ENCODE results near the gene TSC2. TPM values are rescaled to one million over a fixed set of nuclear protein-coding genes. Genes with fewer than 3 reads are reported as not detected.

TSC2 gene
- total and polyA plus RNA-seq, 2 of the 13 experiments (the other 11 are each of a cell fraction or from before 2014, with no cell fraction given): 19.6 to 40.4 TPM

- in situ Hi-C loops (cut with HindIII; ENCODE audit: extremely low pct_ligation_motif_present, low pct_unique_long_range_greater_than_20kb) (no loop called here), intact Hi-C loops (cut with micrococcal nuclease; ENCODE audit: unreplicated experiment) (no loop called here)
- no peak for ATAC-seq
- BruUV-seq (replicated peaks): no TSS peak
- H3K27ac ChIP-seq (ENCODE audit: extremely low read length, insufficient read depth, low read length): no peak overlapping the region
- H3K4me1 ChIP-seq (ENCODE audit: insufficient read depth, low read length): no peaks in the 10 kb centered on the region
- no peak overlapping the region for H3K9ac ChIP-seq (ENCODE audit: insufficient read depth, low read depth, low read length)
- WGBS (ENCODE audit: low lambda C conversion rate): 94% methylated on average over 9 of the region's 19 CpGs
- no peak for DNase-seq (ENCODE audit: low spot score)
- POLR2A ChIA-PET: no interaction called here
- no peak overlapping the region for H2AFZ ChIP-seq (ENCODE audit: low read length)
- no peaks in the 10 kb centered on the region for H3K27me3 ChIP-seq (ENCODE audit: control insufficient read depth in 1 of 2, insufficient read depth in 2 of 2, low read length in 2 of 2)
- CTCF ChIA-PET (ENCODE audit: low intra/inter-chr PET ratio, low total read pairs): no interaction called here
- H4K20me1 ChIP-seq (ENCODE audit: insufficient read depth, low read length): no peaks in the 10 kb centered on the region
- H3K4me2 ChIP-seq (ENCODE audit: low read depth, low read length): no peak overlapping the region
- no peaks in the 10 kb centered on the region; a peak in 1 of 5 replicates for H3K36me3 ChIP-seq (replicated peaks in 1 of 2; ENCODE audit: control insufficient read depth in 1 of 2, insufficient read depth in 2 of 2, low read length in 2 of 2)
- FAIRE-seq: no peak
- H3K4me3 ChIP-seq (replicated peaks in 1 of 3; ENCODE audit: insufficient read depth in 1 of 3, low read depth in 2 of 3, low read length in 3 of 3): no peak overlapping the region
- H3K9me3 ChIP-seq (ENCODE audit: low read length): no peaks in the 10 kb centered on the region
- H3K79me2 ChIP-seq (ENCODE audit: insufficient read depth, low read length): no peaks in the 10 kb centered on the region
- TF ChIP-seq MXD1 (CRISPR knock-in tag; IDR thresholded peaks at IDR 0.05): no peak
- no peak for TF ChIP-seq ZNF609 (CRISPR knock-in tag; IDR thresholded peaks at IDR 0.05; ENCODE audit: borderline replicate concordance)
- TF ChIP-seq ZBTB7A (CRISPR knock-in tag; IDR thresholded peaks at IDR 0.05): no peak
- TF ChIP-seq ARNTL (CRISPR knock-in tag; IDR thresholded peaks at IDR 0.05): no peak
- no peak for TF ChIP-seq ZNF746 (CRISPR knock-in tag; IDR thresholded peaks at IDR 0.05)
- no peak for TF ChIP-seq SMC3 (IDR thresholded peaks at IDR 0.05; ENCODE audit: low read length)
- TF ChIP-seq TRAFD1 (CRISPR knock-in tag; IDR thresholded peaks at IDR 0.05; ENCODE audit: borderline replicate concordance): no peak
- TF ChIP-seq RFX3 (CRISPR knock-in tag; IDR thresholded peaks at IDR 0.05): no peak
- no peak for TF ChIP-seq AHDC1 (CRISPR knock-in tag; IDR thresholded peaks at IDR 0.05; ENCODE audit: borderline replicate concordance)
- TF ChIP-seq FOXK2 (IDR thresholded peaks at IDR 0.05): no peak
- no peak for TF ChIP-seq ZBTB21 (CRISPR knock-in tag; IDR thresholded peaks at IDR 0.05)
Observed at GRCh38 chr16:2102471-2102870, 54.7 kb downstream of the TSC2 start.
